ENCODE measurements around the gene REP15. TPM values are rescaled to one million over a fixed set of nuclear protein-coding genes. Genes with fewer than 3 reads are reported as not detected.

REP15 gene
- 0.32 and 0.60 TPM in 2 replicates for total RNA-seq

GRCh38 chr12:27696293-27696652 lies at the start of gene REP15:
REP15 (plus strand) TSS chr12:27696447; CDS start chr12:27696563, 116 bp downstream.

GRCh38 chr12:27710592-27711316 lies 14.5 kb downstream of the REP15 start, which contains the start of gene MRPS35:
MRPS35 (plus strand) TSS chr12:27710832; CDS start chr12:27710844, 12 bp downstream.

Other genes starting within 250 kb of the REP15 start
- gene SMCO2, start 249.7 kb upstream of the REP15 start, total RNA-seq = 0.09 TPM in 1 of 2 replicates, not detected in the other
- gene PPFIBP1, start 172.2 kb upstream of the REP15 start, total RNA-seq = 45.8 and 65.9 TPM in 2 replicates
- gene MRPS35, start 14.4 kb downstream of the REP15 start, total RNA-seq = 26.0 and 37.4 TPM in 2 replicates
- gene KLHL42, start 83.8 kb downstream of the REP15 start, total RNA-seq = 15.9 and 22.3 TPM in 2 replicates
- gene MANSC4, start 83.8 kb downstream of the REP15 start, total RNA-seq = 0.09 TPM in 1 of 2 replicates, not detected in the other

Measured in bronchial smooth muscle cell (primary cell).